ENCODE data around the gene ADGRD1. TPM values are rescaled to one million over a fixed set of nuclear protein-coding genes. Genes with fewer than 3 reads are reported as not detected.

Gene ADGRD1
- total RNA-seq, 1 donor from 2014 or later = 1.9 TPM

DNA sequence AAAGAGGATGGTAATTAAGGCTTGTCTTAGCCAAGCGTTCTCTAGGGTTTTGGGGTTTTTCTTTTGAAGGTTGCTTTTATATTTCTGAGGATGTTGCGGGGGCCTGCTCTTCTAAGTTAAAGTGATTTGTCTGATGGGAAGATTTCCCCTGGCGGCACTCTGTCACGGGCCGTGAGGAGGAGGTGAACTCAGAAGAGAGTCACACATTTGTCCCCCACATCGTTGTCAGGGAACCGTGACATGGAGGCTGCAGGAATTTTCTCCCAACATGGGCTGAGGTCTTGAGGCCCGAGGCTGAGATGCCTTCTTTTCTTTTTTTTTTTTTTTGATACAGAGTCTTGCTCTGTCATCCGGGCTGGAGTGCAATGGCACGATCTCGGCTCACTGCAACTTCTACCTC is 71.5 kb downstream of the ADGRD1 start:
- no peak for DNase-seq

DNA sequence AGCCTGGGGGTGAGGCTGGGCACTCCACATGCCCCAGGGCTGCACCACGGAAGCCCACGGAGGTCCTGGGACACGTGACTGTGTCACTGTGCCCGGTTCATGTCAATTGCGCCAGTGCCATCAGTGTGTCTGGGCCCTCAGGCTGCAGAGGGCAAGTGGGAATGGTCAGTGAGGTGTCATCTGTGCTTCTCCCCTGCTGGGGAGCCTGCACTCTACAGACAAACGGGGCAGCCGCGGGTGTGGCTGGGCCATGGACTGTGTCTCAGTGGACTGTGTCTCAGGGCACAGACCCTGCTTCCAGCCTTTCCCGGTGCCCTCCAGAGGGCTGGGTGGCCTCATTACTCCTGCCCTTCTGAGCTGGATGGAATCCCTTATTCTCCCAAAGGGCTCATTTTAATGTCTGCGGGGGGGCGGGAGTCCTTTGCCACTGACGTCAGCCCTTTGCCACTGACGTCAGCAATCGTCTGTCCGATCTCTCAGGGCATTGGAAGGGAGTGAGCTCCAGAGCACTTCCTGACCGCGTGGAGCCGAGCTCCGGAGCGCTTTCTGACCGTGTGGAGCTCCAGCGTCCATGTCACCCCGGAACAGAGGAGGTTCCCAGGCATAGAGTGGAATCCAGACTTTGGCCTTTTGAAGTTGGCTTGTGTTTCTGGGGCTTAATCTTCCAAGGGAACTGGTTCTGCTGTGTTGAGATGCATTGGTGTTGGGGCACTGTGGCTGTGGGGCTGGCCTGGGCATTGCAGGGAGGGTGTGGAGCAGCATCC is 72.4 kb downstream of the ADGRD1 start:
- no peak for DNase-seq

DNA sequence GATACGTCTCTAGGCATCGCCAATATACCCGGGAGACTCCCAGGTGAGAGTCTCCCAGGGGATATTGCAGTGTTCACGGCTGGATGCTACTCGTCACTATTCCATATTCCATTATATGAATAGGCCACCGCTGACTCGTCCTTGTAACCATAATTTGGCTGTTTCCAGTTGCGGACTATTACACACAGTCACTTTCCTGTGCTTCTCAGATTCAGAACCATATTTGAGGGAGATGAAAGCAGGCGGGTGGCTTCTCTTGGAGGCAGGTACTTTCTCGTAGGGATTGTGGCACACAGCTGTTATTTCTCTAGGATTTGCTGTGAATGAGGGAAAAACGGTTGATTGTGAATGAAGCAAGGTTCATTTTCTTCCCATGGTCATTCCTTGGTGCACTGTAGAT is 73.0 kb downstream of the ADGRD1 start:
- no peak for DNase-seq

DNA sequence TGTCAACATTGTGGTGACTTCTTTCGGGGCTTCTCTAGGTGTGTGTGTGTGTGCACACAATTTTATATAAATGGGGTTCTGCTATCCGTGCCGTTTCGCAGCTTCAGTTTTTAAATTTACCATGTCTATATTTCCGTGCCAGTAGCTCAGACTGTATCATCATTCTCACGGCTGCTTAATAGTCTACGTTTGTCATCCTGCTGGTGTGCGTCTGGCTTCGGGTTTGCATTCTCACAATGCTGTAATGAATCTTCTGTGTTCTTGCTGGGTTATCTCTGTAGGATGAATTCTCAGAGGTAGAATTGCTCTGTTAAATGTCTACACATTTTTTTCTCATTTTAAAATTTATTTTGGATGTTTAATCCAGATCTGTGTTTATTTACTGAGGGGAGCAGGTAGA is 73.6 kb downstream of the ADGRD1 start:
- DNase-seq = no peak

DNA sequence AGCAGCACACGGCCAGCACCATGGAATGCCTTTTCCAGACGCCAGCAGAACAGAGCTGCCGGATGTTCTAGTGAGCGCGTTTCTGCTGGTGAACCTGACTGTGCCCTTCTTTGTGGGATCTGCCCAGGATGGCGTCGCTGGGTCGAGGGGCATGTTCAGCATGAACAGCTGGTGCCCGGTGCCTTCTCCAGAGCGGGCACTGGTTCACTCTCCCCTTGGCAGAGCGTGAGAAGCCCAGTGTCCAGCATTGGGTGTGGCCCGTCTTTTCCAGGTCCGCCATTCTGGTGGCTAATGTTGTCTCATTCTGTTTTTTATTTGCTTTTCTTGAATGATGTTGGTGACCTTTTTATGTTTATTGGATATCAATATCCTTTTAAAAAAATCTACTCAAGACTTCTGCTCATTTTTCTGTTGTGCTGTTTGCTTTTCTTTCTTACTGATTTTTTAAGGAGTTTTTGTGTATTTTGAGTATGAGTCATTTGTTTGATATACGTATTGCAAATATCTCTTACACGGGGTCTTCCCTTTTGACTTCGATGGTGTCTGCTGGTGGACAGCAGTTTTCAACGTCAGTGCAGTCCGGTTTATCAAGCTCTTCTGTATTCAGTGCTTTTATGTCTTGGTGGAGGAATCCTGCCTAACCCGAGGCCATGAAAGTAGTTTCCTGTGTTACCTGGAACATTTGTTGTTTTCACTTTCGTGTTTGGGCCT is 74.3 kb downstream of the ADGRD1 start:
- DNase-seq = no peak

DNA sequence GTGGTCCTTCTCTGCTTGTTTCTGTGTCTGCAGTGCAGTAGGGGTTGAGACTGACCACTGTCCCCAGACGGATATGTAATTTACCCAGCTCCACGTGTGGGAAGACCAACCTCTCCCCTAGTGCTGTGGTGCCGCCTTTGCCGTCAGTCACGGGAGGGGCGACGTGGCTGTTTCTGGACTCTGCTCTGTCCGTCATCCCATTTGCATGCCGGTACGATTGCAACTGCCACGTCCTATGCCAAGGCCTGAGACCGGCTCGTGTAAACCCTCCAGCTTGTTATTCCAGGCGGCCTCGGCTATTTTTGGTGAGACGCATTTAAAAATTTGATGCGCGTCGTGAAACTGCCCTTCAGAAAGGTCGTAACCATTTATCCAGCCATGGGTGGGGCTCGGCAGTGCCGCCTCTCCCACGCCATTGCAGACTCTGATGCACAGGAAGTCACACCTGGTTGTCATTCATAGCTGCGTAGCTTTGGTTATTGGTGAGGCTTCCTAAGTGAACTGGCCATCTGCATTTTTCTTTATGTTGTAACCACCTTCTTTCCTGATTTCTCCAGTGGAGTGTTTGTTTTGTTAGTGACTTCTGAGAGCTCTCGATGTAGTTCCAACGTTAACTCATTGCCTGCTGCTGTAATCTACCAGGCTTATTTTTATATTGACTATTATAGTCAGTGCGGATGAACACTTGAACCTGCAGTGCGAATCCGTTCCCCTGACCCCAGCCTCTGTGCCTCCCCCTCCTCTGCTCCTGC is 75.1 kb downstream of the ADGRD1 start:
- DNase-seq = no peak

DNA sequence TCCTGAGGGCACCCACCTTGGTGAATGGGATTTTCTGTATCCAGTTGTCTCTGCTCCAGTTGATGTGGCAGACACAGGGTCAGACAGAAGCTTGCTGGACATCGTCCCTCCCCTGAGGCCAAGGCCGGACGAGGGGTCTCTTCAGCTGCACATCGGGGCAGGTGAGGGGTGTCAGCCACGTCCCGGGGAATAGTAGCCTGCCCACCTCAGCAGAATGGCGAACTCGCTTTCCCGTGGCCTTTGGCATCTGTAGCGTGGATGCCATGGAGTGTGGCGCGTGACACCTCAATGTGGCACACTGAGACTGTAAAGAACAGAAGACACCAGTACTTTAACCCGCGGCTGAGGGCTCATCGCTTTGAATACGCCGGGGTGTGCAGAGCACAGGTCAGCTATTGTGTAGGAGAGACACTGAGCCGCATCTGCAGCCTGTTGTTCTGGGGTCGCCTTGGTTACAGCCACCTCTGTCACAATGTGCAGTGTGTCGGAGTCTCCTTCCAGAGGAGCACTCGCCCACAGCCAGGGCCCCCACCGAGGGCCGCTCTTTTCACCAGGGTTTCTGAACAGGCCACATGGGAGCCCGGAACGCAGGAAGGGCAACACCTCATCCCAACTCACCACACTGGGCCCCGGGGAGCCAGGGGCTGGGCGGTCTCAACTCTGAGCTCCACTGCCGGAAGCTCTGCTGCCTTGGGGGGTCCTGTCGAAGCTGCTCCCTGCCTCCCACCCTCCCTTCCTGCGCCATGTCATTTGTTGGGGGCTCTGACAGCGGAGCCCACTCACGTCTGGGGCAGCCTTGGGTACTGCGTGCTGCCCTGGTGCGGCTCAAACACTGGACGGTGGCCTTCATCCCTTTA is 77.0 kb downstream of the ADGRD1 start:
- no peak for DNase-seq

DNA sequence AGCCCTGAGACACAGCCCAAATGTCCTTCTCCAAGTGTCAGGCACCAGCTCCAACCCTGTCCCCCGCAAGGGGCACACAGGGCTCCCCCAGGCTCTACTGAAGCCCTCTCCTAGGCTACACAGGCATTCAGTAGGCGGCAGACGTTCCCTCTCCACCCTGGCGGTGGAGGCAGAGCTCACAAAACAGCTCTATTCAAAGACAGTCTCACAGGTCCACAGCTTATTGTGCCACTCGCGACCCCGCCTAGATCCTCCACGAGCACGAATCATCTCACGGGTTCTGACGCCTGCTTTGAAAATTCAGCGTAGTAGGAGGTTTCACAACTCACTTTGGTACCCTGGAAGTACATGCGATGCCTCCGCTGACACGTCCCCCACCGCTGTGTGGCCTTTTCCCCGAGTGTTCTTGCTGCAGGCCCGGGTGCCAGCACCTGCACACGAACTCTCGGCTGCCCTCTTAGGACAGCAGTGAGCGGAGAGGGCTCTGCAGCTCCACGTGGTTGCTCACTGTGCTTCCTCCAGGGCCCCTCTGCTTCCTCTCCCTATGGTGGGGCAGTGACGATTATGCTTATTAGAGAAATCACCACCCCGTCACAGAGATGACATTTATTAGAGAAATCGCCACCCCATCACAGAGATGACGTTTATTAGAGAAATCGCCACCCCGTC is 78.5 kb downstream of the ADGRD1 start:
- DNase-seq = no peak

DNA sequence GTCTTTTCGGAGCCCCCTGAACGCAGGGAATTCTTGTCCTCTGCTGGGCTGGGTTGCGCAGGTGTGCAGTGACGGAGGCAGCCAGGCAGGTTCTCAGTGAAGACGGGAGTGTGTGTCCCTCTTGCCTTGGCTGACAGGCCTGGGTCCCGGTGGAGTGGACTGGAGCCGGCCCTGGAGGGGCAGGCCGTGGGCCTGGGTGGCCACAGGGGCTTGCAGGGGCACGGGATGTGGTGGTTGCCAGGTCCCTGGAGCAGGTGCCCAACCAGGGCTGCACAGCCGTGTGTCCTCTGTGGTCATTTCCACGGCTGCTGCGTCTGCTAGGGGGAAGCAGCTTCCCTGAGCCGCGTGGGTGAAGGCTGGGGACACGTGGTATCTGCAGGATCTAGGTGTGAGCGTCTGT is 79.8 kb downstream of the ADGRD1 start:
- no peak for DNase-seq

DNA sequence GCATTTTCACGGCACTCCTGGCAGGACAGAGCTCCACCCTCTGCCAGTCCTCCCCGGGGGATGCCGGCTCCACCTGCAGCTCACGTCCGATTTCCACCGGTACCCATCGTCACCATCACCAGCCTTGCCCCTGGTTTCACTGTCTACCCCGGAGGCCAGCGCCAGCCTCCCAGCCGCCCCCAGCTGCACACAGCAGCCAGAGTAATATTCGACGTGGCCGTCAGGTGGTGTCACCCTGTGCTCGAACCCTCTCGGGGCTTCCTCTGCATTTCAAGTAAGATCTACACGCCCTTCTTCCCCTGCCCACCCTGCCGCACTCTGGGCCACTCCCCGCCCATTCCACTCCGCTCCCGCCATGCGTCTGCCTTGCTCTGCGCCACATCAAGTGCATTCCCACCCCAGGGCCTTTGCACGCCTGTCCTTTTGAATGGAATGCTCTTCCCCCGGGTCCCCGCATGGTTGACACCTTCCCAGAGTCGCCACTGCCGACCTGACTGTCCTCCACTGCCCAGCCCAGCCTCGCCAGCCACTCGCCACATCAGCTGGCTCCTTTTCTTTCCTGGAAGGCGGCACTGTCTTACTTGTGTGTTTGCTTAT is 80.3 kb downstream of the ADGRD1 start:
- no peak for DNase-seq

DNA sequence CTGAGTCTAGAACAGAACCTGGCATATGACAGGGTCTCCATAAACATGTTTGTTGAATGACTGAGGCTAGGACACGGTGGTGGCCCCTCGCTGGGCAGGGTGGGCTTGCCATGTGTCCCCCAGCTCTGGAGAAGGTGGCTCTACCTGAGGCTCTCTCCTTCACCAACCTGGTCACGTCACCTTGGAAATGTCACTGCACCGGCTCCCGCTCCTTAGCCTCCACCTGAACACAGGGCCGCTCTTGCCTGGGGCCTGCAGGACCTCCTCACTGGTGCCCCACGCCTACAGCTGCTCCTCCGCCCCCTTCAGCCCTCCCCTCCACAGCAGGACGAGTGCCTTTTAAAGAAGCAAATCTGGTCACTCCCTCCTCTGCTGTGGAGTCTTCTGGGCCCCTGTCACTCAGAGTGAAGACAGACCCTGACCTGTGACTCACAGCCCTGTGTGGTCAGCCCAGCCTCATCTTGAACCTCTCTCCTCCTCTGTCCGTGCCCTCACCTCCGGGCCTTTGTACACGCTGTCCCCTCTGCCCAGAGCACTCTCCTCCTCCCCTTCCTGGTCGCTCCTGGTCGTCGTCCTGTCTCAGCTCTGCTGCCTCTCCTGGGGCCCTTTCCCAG is 81.0 kb downstream of the ADGRD1 start:
- DNase-seq = no peak

DNA sequence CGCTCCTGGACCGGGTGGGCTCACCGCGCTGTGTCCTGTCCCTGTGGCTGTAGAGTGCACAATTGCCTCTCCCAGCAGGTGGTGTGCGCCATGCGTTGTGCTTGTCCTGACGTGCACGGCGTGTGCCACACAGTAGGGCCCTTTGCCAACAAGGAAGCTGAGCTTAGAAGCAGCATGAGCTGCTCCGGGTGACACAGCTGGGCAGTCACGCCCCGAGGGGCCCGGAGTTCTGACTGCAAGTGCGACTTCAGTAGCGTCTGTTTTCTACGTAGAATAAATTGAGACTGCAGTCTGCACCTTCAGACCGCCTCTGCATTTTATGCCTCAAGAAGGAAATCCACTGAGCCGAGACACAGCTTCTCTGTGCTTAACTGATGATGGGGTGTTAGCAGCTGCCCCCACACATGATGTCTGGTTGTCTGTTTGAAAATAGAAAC is 81.6 kb downstream of the ADGRD1 start:
- DNase-seq = no peak

DNA sequence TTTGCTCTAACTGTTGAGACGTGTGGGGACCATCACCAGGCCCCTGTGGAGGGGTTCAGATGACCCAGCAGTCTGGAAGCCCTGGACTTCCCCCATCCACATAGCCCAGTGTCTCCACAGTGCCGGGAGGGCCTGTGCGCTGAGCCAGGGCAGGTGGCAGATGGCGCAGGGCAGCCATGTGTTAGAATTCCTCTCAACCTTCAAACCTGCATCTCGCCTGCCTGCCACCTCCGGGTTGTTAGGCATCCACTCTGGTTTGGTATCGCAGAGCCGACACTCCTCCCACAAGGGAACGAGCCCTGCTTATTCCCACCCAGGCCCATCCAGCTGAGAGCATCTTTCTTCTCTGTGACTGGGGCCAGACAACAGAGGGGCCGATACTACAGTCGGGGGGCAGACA is 84.5 kb downstream of the ADGRD1 start:
- DNase-seq = no peak

DNA sequence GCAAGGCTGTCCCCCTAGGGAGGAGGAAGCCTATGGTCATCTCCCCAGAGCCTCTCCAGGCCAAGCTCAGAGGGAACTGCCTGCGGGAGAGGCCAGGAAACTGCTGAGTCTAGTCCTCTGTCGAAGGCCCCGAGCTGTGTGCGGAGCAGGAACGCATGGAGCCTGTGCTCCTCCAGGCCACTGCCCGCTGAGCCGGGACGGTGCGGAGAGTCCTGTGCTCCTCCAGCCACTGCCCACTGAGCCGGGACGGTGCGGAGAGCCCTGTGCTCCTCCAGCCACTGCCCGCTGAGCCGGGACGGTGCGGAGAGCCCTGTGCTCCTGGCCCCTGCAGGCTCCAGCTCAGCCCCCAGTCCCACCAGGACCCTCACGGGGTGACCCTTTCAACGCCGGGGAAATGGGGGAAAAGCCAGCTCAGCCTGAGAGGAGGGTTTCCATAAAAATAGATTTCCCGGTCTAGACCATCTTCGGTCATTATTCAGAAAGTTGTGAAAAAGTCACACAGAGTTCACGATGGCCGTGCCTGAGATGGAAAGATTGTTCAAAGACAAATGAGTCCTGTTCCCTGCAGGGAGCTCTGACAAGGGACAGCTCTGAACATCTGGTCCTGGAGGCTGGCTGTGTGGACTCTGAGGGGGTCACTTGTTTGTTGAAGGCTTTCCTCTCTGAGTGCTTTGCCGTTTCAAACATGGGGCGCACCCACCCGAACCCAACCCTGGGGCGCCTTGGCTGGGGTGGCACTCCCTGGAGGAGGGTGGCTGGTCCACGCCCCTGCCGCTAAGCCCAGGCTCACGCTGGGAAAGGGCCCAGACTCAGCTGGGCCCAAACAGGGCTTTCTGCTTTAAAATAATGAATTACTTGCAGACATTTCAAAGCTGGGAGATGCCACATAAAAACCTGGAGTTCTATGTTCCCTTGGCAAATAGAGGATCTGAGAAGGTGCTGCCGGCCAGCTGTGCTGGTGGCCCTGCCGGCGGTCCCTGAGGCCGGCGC is 85.5 kb downstream of the ADGRD1 start:
- no peak for DNase-seq

DNA sequence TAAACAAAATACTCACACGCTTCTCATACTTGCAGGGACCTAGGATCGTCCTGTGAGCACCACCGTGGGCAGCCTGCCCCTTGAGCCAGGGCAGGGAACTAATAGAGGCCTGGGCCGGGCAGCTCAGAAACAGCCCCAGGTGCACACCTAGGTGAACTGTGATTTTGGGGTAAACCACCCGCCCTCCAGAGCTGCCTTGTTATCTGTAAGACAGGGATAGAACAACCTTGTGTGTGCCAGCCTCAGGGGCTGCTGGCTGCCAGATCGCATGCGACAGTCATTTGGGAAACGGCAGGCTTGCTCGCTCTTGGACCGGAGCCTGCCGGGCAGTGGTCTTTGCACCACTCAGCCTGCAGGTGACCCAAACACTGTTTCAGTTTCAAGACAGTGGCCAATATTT is 86.8 kb downstream of the ADGRD1 start:
- DNase-seq = no peak

DNA sequence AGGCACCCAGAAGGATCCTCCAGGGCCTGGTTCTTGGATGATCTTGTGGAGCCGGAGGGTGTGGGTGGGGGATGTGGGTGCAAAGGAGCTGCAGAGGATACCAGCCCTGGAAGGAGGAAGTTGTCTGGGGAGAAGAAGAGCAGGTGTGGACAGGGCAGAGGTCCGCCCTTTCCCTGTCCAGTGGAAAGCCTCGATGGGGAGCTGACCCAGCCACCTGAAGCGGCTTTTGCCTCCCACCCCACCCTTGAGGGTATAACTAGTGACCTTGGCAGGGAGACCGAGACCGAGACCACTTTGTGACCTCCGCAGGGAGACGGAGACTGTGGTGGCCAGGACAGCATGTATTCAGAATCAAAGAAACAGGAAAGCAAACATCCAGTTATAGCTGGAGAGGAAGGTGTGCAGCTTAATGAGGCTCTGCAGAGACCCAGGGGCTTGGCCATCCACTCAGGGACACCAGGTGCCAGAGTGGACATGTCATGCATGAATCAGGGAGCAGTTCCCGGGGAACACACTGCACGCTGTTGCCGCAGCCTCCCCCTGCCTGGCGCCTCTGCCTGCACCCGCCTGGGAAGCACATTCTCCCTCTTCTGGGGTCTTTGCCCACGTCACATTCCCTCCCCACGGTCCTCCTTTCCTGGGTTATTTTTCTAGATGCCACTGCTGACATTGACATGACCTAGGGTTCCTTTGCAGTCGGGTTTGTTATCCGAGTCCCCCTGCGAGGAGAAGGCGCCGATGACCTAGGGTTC is 87.7 kb downstream of the ADGRD1 start:
- DNase-seq = no peak

DNA sequence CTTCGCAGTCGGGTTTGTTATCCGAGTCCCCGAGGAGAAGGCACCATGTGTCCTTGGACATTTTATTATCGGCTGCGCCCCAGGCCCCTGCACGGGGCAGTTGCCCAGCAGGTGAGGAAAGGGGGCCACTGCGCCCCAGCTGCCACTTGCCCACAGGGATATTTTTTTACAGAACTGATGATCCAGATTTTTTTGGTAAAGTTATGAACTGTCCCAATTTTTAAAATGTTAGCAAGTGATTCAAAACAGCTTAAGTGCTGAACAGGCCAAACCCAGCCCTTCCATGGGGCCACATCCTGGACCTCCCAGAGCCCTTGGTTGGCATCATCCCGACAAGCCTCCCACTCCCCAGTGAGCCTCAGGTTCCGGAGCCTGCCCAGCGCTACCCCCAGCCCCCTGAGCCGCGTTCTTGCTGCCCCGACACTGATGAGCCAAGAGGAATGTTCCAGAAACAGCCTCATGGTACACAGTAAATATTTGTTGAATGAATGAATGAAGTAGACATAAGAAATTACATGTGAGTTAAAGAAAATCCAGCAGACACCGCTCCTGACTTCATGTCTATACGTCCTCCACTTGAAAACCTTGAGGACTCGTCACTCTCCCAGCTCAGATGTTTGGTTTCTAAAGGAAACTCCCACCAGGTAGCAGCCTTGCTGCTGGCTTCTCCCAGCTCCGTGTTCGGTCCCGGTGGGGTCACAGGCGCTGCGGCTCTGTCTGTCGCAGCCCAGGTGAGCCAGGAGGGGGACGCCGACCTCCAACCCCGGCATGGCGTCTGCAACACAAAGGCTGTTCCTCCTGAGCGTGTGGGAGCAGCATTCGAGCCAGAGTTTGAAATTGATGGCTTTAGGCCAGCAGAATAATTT is 88.5 kb downstream of the ADGRD1 start:
- no peak for DNase-seq

DNA sequence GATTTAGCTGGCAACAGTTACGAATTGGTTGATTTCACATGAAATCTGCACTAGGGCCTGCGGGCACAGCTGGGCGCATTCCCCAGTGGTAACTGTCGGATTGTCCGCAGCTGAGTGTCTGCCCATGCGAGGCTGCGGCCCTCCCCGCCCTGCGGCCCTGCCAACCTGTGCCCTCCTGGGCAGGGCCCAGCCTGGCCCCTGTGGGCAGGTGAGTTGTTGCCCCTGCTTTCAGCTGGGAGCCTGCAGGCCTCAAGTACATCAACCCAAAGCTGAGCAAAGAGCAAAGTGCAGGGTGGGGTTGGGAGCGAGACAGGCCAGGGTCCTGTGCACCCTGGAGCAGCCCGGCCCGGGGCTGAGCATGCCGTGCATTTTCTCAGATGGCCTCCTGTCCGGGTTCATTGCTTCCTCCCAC is 89.1 kb downstream of the ADGRD1 start:
- DNase-seq = no peak
